GM19099 (cell line): Measurements from ENCODE around the gene SLC7A6OS.

Experiments
- POLR2A ChIP-seq: IDR thresholded peaks from 3 replicates; pipeline ENCODE4 v1.6.1; 2011; ENCODE audit warnings: low read depth; ENCODE audit not compliant: insufficient read length; ENCODE audit errors: extremely low read depth

The SLC7A6OS gene

GRCh38 chr16:68296291-68296690 lies 14.5 kb downstream of the SLC7A6OS start:
- TF ChIP-seq POLR2A, result no peak

- no peak for TF ChIP-seq POLR2A
Observed at GRCh38 chr16:68292425-68292824, 18.3 kb downstream of the SLC7A6OS start.

DNA sequence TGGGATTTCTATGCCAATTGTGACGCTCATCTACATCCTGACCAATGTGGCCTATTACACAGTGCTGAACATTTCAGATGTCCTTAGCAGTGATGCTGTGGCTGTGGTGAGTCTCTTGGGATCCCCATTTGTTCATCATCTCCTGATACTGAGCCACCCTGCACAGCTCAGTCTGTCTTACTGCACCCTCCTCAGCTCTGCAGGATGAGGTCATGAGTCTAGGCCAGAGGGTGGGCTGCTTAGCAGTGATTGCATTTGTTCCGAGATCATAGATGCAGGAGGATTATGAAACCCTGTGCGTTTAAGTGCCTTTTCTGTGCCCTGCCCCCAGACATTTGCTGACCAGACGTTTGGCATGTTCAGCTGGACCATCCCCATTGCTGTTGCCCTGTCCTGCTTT lies 19.5 kb downstream of the SLC7A6OS start:
- no peak for TF ChIP-seq POLR2A

DNA sequence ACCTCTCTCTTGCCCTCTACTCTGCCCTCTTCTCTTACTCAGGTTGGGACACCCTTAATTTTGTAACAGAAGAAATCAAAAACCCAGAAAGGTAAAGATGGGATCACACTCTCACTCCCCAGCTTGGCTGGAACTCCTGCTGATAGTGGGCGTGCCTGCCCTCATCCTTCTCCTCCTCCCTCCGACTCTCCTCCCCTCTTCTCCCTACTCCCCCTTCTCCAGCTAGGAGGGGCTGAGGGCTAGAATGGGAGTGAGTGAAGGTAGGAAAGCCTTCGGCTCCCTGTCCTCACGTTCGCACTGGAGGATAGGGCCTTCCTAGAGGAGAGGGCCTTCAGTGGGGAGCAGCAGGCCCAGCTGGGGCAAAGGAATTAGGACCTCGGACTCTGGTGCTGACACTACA lies 20.3 kb downstream of the SLC7A6OS start:
- no peak for TF ChIP-seq POLR2A

- TF ChIP-seq POLR2A, result no peak
Observed at GRCh38 chr16:68289621-68290329, 21.0 kb downstream of the SLC7A6OS start.

DNA sequence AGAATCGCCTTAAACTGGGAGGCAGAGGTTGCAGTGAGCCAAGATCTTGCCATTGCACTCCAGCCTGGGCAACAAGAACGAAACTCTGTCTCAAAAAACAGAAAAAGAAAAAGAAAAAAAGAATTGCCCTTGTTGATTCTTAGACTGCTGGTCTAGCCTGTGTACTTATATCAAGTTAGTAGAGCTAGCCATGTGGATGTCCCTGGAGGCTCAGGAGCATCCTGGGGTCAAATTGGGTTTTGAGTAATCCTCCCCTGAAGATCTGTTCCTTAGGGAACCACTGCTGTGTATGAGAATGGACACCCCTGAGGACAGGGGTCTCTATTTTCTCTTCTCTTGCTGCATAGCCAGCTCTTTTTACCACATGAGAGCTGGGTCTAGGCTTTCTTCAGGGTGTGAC lies 21.5 kb downstream of the SLC7A6OS start:
- TF ChIP-seq POLR2A, result no peak

- no peak for TF ChIP-seq POLR2A
Observed at GRCh38 chr16:68288252-68288650, 22.5 kb downstream of the SLC7A6OS start.

- no peak for TF ChIP-seq POLR2A
Observed at GRCh38 chr16:68287276-68288251, 23.2 kb downstream of the SLC7A6OS start.

DNA sequence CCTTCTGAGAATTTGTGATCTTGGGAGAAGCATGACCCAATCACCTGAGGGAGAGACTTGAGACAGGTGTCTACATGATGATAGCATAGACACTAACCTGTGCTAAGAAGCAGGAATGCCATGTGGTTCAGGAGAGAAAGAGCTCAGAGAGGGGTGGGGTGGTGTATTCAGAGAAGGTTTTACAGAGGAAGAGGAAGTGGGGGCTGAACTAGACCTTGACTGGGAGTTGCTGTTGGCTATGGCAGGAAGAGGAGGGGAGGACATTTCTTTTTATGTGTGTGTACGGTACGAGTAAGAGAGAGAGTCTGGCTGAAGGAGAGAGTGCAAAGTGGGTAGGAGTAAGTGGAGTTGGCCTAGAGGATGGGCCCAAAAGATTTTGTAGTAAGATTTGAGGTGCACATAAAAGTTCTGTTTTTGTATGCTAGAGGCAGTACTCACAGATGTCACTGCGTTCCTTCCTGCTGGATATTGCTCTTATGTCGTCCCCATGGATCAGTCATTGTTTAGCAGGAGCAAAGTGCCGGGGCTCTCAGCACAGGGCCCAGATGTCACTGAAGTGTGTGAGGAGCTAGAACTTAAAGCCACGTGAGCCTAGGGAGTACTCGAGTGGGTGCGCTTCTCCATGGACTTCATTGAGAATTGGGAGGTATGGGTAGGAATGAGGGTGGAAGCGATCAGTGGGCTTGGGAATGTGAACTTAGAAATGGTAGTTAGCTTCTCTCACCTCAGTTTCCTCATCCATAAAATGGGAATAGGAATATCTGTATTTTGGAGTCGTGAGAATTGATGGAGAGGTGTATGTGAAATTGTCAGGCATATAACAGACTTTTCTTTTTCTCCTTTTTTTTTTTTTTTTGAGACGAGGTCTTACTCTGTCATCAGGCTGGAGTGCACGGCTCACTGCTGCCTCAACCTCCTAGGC lies 24.3 kb downstream of the SLC7A6OS start:
- TF ChIP-seq POLR2A, result no peak

DNA sequence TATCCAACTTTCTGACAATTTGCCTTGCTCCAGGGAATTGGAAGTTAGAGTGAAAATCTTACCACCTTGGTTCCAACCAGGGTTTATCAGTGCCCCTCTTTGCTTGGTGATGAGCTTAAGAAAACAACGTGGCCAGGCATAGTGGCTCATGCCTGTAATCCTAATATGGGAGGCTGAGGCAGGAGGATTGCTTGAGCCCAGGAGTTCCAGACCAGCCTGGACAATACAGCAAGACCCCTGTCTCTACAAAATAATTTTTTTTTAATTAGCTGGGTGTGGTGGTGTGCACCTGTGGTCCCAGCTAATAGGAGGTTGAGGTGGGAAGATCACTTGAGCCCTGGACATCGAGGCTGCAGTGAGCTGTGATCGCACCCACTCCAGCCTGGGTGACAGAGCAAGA lies 25.1 kb downstream of the SLC7A6OS start:
- no peak for TF ChIP-seq POLR2A

DNA sequence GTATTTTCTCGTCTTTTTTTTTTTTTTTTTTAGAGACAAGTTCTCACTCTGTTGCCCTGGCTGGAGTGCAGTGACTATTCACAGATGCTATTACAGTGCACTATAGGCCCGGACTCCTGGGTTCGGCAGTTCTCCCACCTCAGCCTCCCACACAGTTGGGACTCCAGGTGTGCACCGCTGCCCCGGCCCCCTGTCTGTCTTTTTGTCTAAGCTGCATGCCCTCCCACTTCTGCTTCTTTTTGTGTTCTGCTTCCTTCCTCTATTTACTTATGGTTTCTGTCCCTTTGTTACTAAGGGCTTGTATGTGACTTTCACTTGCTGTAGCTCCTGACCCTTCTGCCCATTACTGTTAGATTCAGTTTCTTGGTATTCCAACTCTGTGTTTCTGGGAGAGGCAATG lies 25.9 kb downstream of the SLC7A6OS start:
- no peak for TF ChIP-seq POLR2A

GRCh38 chr16:68283801-68284598 lies 26.7 kb downstream of the SLC7A6OS start:
- TF ChIP-seq POLR2A, result no peak

DNA sequence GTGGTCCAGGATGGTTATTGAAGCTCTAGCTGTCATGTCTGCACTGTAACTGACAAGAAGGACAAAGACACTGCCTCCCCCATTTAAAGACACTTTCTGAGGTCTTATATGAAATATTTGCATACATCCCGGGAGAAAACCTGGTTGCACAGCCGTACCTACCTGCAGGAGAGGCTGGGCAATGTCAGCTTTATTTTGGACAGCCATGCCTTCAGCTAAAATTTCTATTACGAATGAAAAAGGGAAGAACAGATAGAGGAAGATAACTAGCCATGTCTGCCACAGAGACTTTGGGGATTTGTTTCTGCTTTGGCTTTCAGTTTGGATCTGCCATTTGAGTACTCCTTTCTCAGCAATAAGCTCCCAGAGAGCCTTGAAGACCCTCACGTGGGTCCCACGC lies 27.4 kb downstream of the SLC7A6OS start:
- no peak for TF ChIP-seq POLR2A

- no peak for TF ChIP-seq POLR2A
Observed at GRCh38 chr16:68282064-68282452, 28.7 kb downstream of the SLC7A6OS start.
